Esophagus squamous epithelium (tissue), 5 donors: Measurements from ENCODE around the gene PDGFRB. TPM values are rescaled to one million over a fixed set of nuclear protein-coding genes. Genes with fewer than 3 reads are reported as not detected.

Source experiments
- DNase-seq: peaks from one replicate; lab custom pipeline; 2025; lab: John Stamatoyannopoulos, UW
- H3K27ac ChIP-seq, 4 donors: fragments of 200-600 bp; sonication (generic); one replicate each; pipeline ENCODE4 v1.5.1; 2016 to 2019; ENCODE audit warnings: mild to moderate bottlenecking in 1 of 4
- H3K27me3 ChIP-seq, 4 donors: fragments of 200-600 bp; sonication (generic); 1 replicate in 3 of 4; 2 replicates in 1 of 4; pipeline versions ENCODE4 v1.5.1 to v1.6.0; 2017 to 2021; ENCODE audit warnings: antibody characterized with exemption in 1 of 4
- H3K36me3 ChIP-seq, 3 donors: fragments of 200-600 bp; sonication (generic); one replicate each; pipeline ENCODE4 v1.5.1; 2016 to 2019
- H3K4me1 ChIP-seq, 3 donors: fragments of 200-600 bp; sonication (generic); one replicate each; pipeline ENCODE4 v1.5.1; 2017 to 2019
- H3K4me3 ChIP-seq, 4 donors: fragments of 200-600 bp; sonication (generic); 1 replicate in 3 of 4; 2 replicates in 1 of 4; pipeline ENCODE4 v1.5.1; 2016 to 2019; ENCODE audit warnings: mild to moderate bottlenecking in 2 of 4, moderate library complexity in 1 of 4
- H3K9me3 ChIP-seq, 3 donors: fragments of 200-600 bp; sonication (generic); one replicate each; pipeline ENCODE4 v1.5.1; 2016 to 2019
- CTCF ChIP-seq, 6 experiments: fragments of 450-650 bp in 4 of 6; fragments of 200-600 bp in 2 of 6; sonication (generic) in 2 of 6; IDR thresholded peaks; one replicate each; pipeline ENCODE4 v1.5.1; 2016 to 2019; ENCODE audit warnings: antibody characterized with exemption in 6 of 6, mild to moderate bottlenecking in 4 of 6, moderate library complexity in 4 of 6
- POLR2A ChIP-seq, 4 donors: fragments of 450-650 bp; IDR thresholded peaks; one replicate each; pipeline ENCODE4 v1.6.1; 2017; ENCODE audit warnings: antibody characterized with exemption in 4 of 4, mild to moderate bottlenecking in 4 of 4, moderate library complexity in 3 of 4
- WGBS, 2 donors: methylation state at CpG; one replicate each; pipeline ENCODE4 v1.1.5; 2018; 5-methylcytosine and 5-hydroxymethylcytosine counted together
- intact Hi-C: fragments of 100-400 bp; cut with DNase I; formaldehyde crosslinking; loops from one replicate; pipeline ENCODE4 v1.15.0; 2022
- total RNA-seq, 4 donors: library from RNA; depleted of rRNA; stranded (reverse); fragments of >200 nt; gene quantifications; one replicate each; pipeline ENCODE4 v1.1.0, GENCODE V29; 2016
- donor health status: DM: yes; HTN: yes; CAD: no.

Gene PDGFRB
- total RNA-seq, 4 donors from 2014 or later: 5.6 to 51.7 (median 31.0) TPM

GRCh38 chr5:150166650-150167511 lies 11.2 kb upstream of the PDGFRB start, which contains the start of gene CDX1:
CDX1 (plus strand) TSS chr5:150166778; CDS start chr5:150166877, 99 bp downstream.
- TF ChIP-seq POLR2A (IDR thresholded peaks at IDR 0.05): no peak
- TF ChIP-seq CTCF (IDR thresholded peaks at IDR 0.05): no peak
- Histone ChIP-seq H3K4me1 (peaks cover 5 to 38% (median 7%) of the 10 kb centered on the region in 3 donors), H3K9me3 (no peaks in the 10 kb centered on the region), H3K27me3 (peaks cover 0 to 58% (median 3%) of the 10 kb centered on the region in 4 donors), H3K4me3 (no peak within 1 kb of the TSS), H3K36me3 (no peaks in the 10 kb centered on the region), H3K27ac (no peak within 1 kb of the TSS)
- no peak for DNase-seq
- 60% methylated on average over 1 of the region's 93 CpGs; no CpG with 5 or more reads in 1 of the 2 donors for WGBS, 2 donors
- intact Hi-C loops: no loop called here

DNA sequence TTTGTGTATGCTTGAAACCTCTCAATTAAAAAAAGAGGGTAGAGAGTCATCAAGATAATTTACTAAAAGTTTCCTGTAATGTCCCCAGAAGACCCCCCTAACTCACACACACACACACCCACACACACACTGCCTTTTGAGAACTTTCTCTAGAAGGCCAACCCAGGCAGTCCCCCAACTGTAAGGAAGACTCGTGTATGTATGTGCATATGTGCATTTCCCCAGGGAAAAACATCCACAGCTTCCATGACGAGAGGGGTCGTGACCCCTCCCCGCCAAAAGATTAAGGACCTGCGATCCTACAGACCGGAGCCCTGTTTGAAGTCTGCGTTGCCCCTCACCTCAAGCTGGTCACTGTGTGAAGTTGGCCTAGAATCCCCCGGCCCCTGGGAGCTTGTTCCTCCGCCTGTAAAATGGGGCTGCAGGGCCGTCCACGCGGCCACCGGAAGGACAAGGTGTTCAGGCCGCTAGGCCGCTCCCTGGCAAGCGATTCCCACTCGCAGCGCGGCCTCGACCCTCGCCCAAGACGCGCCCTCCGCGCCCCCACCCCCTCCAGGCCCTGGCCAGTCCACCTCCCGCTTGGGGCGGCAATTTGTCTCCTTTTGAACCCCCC lies 10.5 kb upstream of the PDGFRB start:
- H3K27me3 ChIP-seq: peaks cover 0 to 55% (median 3%) of the 10 kb centered on the region in 4 donors
- peaks cover 7 to 38% (median 8%) of the 10 kb centered on the region in 3 donors for H3K4me1 ChIP-seq
- intact Hi-C loops: no loop called here
- no peak overlapping the region for H3K27ac ChIP-seq
- no peaks in the 10 kb centered on the region for H3K36me3 ChIP-seq
- WGBS, 2 donors: 78 to 80% methylated on average over 1 to 8 of the region's 27 CpGs
- H3K4me3 ChIP-seq: no peak overlapping the region
- H3K9me3 ChIP-seq: no peaks in the 10 kb centered on the region
- DNase-seq: no peak
- TF ChIP-seq POLR2A (IDR thresholded peaks at IDR 0.05): no peak
- no peak for TF ChIP-seq CTCF (IDR thresholded peaks at IDR 0.05)

DNA sequence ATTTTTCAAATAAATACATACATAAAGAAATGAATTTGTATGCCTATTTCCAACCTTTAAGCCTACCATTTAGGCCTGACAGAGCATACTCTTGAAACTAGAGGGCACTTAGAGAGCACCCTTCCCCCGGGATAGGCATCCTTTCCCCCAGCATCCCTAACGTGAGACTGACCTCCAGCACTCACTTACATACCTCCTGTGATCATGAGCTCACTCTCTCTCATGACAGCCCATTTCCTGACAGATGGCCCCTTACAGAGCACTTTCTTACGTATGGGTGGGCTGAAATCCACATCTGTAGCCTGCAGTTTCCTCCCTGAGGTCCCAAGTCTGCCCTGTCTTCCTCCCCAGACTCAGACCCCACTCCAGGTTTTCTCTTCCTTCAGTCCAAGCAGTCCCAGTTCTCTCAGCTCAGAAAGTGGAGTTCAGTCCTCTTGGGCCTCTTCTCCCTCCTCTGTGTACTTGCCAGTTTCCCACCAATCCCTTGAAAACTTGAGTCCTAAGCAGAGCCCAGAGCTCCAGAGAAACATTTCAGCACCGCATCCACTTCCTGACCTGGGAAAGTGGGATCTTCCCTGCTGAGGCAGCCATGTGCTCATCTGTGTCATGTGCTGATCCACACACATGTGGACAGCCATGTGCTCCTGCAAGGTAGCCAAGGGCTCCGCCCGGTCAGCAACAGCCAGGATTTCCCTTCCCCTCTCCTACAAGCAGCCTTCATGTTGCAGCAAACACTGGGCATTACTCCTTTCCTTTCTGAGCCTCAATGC lies 8.8 kb upstream of the PDGFRB start:
- no peaks in the 10 kb centered on the region for H3K9me3 ChIP-seq
- H3K36me3 ChIP-seq: no peaks in the 10 kb centered on the region
- WGBS, 2 donors: 63 to 64% methylated on average over 3 to 6 of the region's 6 CpGs
- H3K27ac ChIP-seq: peak overlapping the region in 3 of 4 donors; percentile 50 to 80 (median 57)
- H3K4me3 ChIP-seq: no peak overlapping the region
- intact Hi-C loops: loop anchor here (5.0 kb wide), 1 partner anchor 53 kb away; no protein-coding TSS in a partner anchor
- peaks cover 7 to 53% (median 8%) of the 10 kb centered on the region in 3 donors for H3K4me1 ChIP-seq
- peaks cover 0 to 45% (median 3%) of the 10 kb centered on the region in 4 donors for H3K27me3 ChIP-seq
- DNase-seq: no peak
- TF ChIP-seq POLR2A (IDR thresholded peaks at IDR 0.05) (no peak), CTCF (IDR thresholded peaks at IDR 0.05) (no peak)

DNA sequence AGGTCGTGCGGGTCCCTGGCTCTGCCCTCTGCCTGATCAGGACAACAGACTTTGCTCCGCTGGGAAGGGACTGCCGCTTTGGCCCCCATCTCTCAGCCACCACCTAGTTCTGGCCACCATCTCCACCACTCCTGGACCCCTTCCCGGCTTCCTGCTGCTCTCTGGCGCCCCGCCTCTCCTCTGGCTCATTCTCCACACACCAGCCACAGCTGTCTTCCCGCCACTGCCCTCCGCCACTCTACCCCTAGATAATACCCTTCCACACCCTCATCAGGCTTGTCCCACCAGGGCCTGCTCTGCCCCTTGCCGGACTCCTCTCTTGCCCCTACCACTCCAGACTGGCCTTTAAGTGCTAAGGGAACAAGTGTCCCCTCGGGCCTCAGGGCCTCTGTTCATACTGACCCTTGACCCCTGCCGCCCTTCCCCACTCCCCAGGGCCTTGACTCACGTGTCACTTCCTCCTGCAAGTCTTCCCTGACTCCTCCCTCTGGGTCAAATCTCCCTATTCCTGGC lies 8.0 kb upstream of the PDGFRB start:
- Histone ChIP-seq H3K27ac (peak overlapping the region in 3 of 4 donors; percentile 50 to 80 (median 57)), H3K4me1 (peaks cover 7 to 61% (median 8%) of the 10 kb centered on the region in 3 donors)
- intact Hi-C loops: loop anchor here (5.0 kb wide), 1 partner anchor 54 kb away; no protein-coding TSS in a partner anchor

More for the DNA sequence above, 8.0 kb upstream of the PDGFRB start:
- H3K27me3 ChIP-seq: peaks cover 0 to 37% (median 3%) of the 10 kb centered on the region in 4 donors
- H3K36me3 ChIP-seq: no peaks in the 10 kb centered on the region
- no peak for DNase-seq
- H3K4me3 ChIP-seq: no peak overlapping the region
- WGBS, 2 donors: 49 to 60% methylated on average over 13 of the region's 13 CpGs
- TF ChIP-seq CTCF (IDR thresholded peaks at IDR 0.05): no peak
- TF ChIP-seq POLR2A (IDR thresholded peaks at IDR 0.05): no peak
- no peaks in the 10 kb centered on the region for H3K9me3 ChIP-seq
